ENCODE measurements around the gene BRMS1L. TPM values are rescaled to one million over a fixed set of nuclear protein-coding genes. Genes with fewer than 3 reads are reported as not detected.
"Not testable (repeated sequence)": the region's sequence is repeated elsewhere in the genome, so short reads cannot be mapped to it uniquely, and the experiment has no call there.

BRMS1L gene
- polyA plus RNA-seq, 1 donor from 2014 or later = 30.8 TPM

DNA sequence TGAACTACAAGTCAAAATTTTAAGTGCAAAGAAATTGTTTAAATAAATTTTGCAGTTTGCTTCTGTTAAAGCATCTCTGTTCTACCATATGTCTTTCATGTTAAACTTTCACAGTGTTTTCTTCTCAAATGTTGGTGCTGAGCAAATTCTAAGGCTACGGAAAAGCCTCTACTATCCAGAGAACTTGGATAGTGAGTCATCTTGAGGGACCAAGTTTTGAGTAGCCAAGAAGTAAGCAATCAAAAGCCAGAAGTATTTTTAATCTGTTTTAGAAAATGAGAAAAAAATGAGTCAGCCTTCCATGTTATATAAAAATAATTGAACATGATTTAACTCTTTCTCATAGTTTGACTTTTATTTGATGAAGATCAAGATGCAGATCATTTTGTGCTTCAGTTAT, 3.3 kb downstream of the BRMS1L start:
- H3F3A ChIP-seq (ENCODE audit: insufficient read depth, low read length, poor library complexity, severe bottlenecking) = no peaks in the 10 kb centered on the region
- H3K79me2 ChIP-seq (replicated peaks; ENCODE audit: insufficient read depth, low read length) = peaks cover 7% of the 10 kb centered on the region
- no peak for TF ChIP-seq EP300 (conservative IDR thresholded peaks at IDR 0.05; ENCODE audit: poor library complexity, severe bottlenecking)
- no peak for TF ChIP-seq MXI1 (conservative IDR thresholded peaks at IDR 0.05; ENCODE audit: poor library complexity, severe bottlenecking)
- TF ChIP-seq RAD21 (conservative IDR thresholded peaks at IDR 0.05) = no peak
- no peak for TF ChIP-seq SMC3 (conservative IDR thresholded peaks at IDR 0.05; ENCODE audit: poor library complexity)
- no peak for TF ChIP-seq POLR2AphosphoS5 (IDR thresholded peaks at IDR 0.05)
- TF ChIP-seq, protein P1, sequence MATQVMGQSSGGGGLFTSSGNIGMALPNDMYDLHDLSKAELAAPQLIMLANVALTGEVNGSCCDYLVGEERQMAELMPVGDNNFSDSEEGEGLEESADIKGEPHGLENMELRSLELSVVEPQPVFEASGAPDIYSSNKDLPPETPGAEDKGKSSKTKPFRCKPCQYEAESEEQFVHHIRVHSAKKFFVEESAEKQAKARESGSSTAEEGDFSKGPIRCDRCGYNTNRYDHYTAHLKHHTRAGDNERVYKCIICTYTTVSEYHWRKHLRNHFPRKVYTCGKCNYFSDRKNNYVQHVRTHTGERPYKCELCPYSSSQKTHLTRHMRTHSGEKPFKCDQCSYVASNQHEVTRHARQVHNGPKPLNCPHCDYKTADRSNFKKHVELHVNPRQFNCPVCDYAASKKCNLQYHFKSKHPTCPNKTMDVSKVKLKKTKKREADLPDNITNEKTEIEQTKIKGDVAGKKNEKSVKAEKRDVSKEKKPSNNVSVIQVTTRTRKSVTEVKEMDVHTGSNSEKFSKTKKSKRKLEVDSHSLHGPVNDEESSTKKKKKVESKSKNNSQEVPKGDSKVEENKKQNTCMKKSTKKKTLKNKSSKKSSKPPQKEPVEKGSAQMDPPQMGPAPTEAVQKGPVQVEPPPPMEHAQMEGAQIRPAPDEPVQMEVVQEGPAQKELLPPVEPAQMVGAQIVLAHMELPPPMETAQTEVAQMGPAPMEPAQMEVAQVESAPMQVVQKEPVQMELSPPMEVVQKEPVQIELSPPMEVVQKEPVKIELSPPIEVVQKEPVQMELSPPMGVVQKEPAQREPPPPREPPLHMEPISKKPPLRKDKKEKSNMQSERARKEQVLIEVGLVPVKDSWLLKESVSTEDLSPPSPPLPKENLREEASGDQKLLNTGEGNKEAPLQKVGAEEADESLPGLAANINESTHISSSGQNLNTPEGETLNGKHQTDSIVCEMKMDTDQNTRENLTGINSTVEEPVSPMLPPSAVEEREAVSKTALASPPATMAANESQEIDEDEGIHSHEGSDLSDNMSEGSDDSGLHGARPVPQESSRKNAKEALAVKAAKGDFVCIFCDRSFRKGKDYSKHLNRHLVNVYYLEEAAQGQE (IDR thresholded peaks at IDR 0.05; ENCODE audit: borderline replicate concordance) = no peak
- no peak for TF ChIP-seq TAF1 (IDR thresholded peaks at IDR 0.05; ENCODE audit: low read depth)
- TF ChIP-seq EZH2 (IDR thresholded peaks at IDR 0.05; ENCODE audit: borderline replicate concordance, insufficient read depth, low read length, poor library complexity, severe bottlenecking) = no peak
- TF ChIP-seq CTCF (IDR thresholded peaks at IDR 0.05; ENCODE audit: poor library complexity, severe bottlenecking) = no peak
- no peaks in the 10 kb centered on the region for H3K9me2 ChIP-seq (ENCODE audit: insufficient read depth, low read length)
- H2AFZ ChIP-seq (ENCODE audit: low read depth, low read length) = no peak overlapping the region
- peaks cover 6% of the 10 kb centered on the region for H3K36me3 ChIP-seq (ENCODE audit: insufficient read depth, low read length)
- H3K27ac ChIP-seq (ENCODE audit: low read length) = no peak overlapping the region
- H3K27me3 ChIP-seq (ENCODE audit: insufficient read depth, low read depth, low read length) = no peaks in the 10 kb centered on the region
- no peak overlapping the region for H3K4me2 ChIP-seq (ENCODE audit: low read length)
- no peak overlapping the region for H3K9ac ChIP-seq (ENCODE audit: low read length)
- H4K20me1 ChIP-seq (ENCODE audit: insufficient read depth) = no peaks in the 10 kb centered on the region
- no peak overlapping the region for H3K4me3 ChIP-seq (ENCODE audit: low read length)
- H3K9me3 ChIP-seq (ENCODE audit: low read length) = no peaks in the 10 kb centered on the region

DNA sequence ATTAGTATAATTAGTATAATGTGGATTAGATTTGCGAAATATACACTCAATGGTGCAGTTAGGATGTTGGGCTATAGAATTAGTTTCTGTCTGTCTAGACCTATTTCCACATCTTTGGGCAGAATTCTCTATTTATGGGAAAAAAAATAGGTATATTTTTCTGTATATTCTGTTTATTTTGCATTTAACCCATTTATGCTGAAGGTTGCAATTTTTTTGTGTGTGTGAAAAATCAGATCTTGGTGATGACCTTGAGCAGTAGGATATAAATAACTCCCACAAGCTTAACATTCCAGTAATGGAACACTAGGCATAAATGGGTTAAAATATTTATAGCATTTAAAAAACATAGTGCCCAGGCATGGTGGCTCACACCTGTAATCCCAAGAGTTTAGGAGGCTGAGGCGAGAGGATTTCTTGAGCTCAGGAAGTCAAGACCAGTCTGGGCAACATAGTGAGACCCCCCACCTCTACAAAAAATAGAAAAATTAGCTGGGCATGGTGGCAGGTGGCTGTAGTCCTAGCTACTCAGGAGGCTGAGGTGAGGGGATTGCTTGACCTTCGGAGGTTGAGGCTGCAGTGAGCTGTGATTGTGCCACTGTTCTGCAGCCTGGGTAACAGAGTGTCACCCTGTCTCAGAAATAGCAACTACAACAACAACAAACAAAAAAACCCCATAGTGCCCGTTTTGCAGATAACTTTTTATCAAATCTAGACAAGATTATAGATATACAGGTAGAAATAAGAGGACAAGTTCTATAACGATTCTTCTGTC, 9.3 kb downstream of the BRMS1L start:
- Histone ChIP-seq H3K27ac (ENCODE audit: low read length) (no peak overlapping the region), H3K4me2 (ENCODE audit: low read length) (no peak overlapping the region), H3K36me3 (ENCODE audit: insufficient read depth, low read length) (peaks cover 6% of the 10 kb centered on the region), H4K20me1 (ENCODE audit: insufficient read depth) (no peaks in the 10 kb centered on the region), H3F3A (ENCODE audit: insufficient read depth, low read length, poor library complexity, severe bottlenecking) (no peaks in the 10 kb centered on the region), H3K4me3 (ENCODE audit: low read length) (no peak overlapping the region), H3K27me3 (ENCODE audit: insufficient read depth, low read depth, low read length) (no peaks in the 10 kb centered on the region), H3K9me2 (ENCODE audit: insufficient read depth, low read length) (no peaks in the 10 kb centered on the region), H3K9me3 (ENCODE audit: low read length) (no peaks in the 10 kb centered on the region), H3K9ac (ENCODE audit: low read length) (no peak overlapping the region), H3K79me2 (replicated peaks; ENCODE audit: insufficient read depth, low read length) (no peaks in the 10 kb centered on the region), H2AFZ (ENCODE audit: low read depth, low read length) (no peak overlapping the region)
- TF ChIP-seq EP300 (conservative IDR thresholded peaks at IDR 0.05; ENCODE audit: poor library complexity, severe bottlenecking) (no peak), TAF1 (IDR thresholded peaks at IDR 0.05; ENCODE audit: low read depth) (no peak), EZH2 (IDR thresholded peaks at IDR 0.05; ENCODE audit: borderline replicate concordance, insufficient read depth, low read length, poor library complexity, severe bottlenecking) (no peak), SMC3 (conservative IDR thresholded peaks at IDR 0.05; ENCODE audit: poor library complexity) (no peak), POLR2AphosphoS5 (IDR thresholded peaks at IDR 0.05) (no peak), CTCF (IDR thresholded peaks at IDR 0.05; ENCODE audit: poor library complexity, severe bottlenecking) (no peak), RAD21 (conservative IDR thresholded peaks at IDR 0.05) (no peak), MXI1 (conservative IDR thresholded peaks at IDR 0.05; ENCODE audit: poor library complexity, severe bottlenecking) (no peak)
- TF ChIP-seq, protein P1 (IDR thresholded peaks at IDR 0.05; ENCODE audit: borderline replicate concordance) = no peak

DNA sequence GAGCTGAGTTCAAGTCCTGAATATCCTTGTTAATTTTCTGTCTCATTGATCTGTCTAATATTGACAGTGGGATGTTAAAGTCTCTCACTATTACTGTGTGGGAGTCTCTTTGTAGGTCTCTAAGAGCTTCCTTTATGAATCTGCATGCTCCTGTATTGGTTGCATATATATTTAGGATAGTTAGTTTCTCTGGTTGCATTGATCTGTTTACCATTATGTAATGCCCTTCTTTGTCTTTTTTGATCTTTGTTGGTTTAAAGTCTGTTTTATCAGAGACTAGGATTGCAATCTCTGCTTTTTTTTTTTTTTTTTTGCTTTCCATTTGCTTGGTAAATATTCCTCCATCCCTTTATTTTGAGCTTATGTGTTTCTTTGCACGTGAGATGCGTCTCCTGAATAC, 15.6 kb downstream of the BRMS1L start:
- H3K9me3 ChIP-seq (ENCODE audit: low read length); H3K4me3 ChIP-seq (ENCODE audit: low read length); H3F3A ChIP-seq (ENCODE audit: insufficient read depth, low read length, poor library complexity, severe bottlenecking); H3K9me2 ChIP-seq (ENCODE audit: insufficient read depth, low read length); H3K9ac ChIP-seq (ENCODE audit: low read length); H4K20me1 ChIP-seq (ENCODE audit: insufficient read depth); H3K36me3 ChIP-seq (ENCODE audit: insufficient read depth, low read length); H3K4me2 ChIP-seq (ENCODE audit: low read length); H3K79me2 ChIP-seq (replicated peaks; ENCODE audit: insufficient read depth, low read length); H2AFZ ChIP-seq (ENCODE audit: low read depth, low read length); H3K27ac ChIP-seq (ENCODE audit: low read length); H3K27me3 ChIP-seq (ENCODE audit: insufficient read depth, low read depth, low read length): not testable (repeated sequence)

All from neural cell (in vitro differentiated cells).